MM.1S (cell line): ENCODE measurements around the gene MAPK7.

Experiments used
- DNase-seq: peaks from one replicate; pipeline ENCODE4 v3.0.0-alpha.2; 2015
- H2AFZ ChIP-seq: fragments of 300-600 bp; sonication (generic); 2 replicates; pipeline ENCODE4 v1.6.0; 2016; ENCODE audit warnings: antibody characterized with exemption, low read length
- H3F3A ChIP-seq: fragments of 300-600 bp; sonication (generic); 2 replicates; pipeline ENCODE4 v1.6.1; 2016; ENCODE audit warnings: mild to moderate bottlenecking, antibody characterized with exemption, low read length, moderate library complexity, mixed read lengths; ENCODE audit not compliant: insufficient read depth
- H3K27ac ChIP-seq: fragments of 300-600 bp; sonication (generic); 2 replicates; pipeline ENCODE4 v1.5.1; 2016; ENCODE audit warnings: mild to moderate bottlenecking, low read length
- H3K27me3 ChIP-seq: fragments of 300-600 bp; sonication (generic); replicated peaks from 2 replicates; pipeline ENCODE4 v1.6.0; 2016; ENCODE audit warnings: low read length; ENCODE audit not compliant: insufficient read depth
- H3K36me3 ChIP-seq: fragments of 300-600 bp; sonication (generic); replicated peaks from 2 replicates; pipeline ENCODE4 v1.6.1; 2016; ENCODE audit warnings: mild to moderate bottlenecking, low read length, mixed read lengths; ENCODE audit not compliant: insufficient read depth
- H3K4me1 ChIP-seq: fragments of 300-600 bp; sonication (generic); 2 replicates; pipeline ENCODE4 v1.6.1; 2016; ENCODE audit warnings: low read length, mixed read lengths
- H3K4me2 ChIP-seq: fragments of 300-600 bp; sonication (generic); 2 replicates; pipeline ENCODE4 v1.6.0; 2016; ENCODE audit warnings: low read depth, low read length
- H3K4me3 ChIP-seq: fragments of 300-600 bp; sonication (generic); 2 replicates; pipeline ENCODE4 v1.5.1; 2016; ENCODE audit warnings: low read length, mixed read lengths
- H3K79me2 ChIP-seq: fragments of 300-600 bp; sonication (generic); 2 replicates; pipeline ENCODE4 v1.6.1; 2016; ENCODE audit warnings: mixed run types, low read length, mixed read lengths
- H3K9ac ChIP-seq: fragments of 300-600 bp; sonication (generic); 2 replicates; pipeline ENCODE4 v1.6.1; 2016; ENCODE audit warnings: low read length, mixed read lengths
- H3K9me2 ChIP-seq: fragments of 300-600 bp; sonication (generic); replicated peaks from 2 replicates; pipeline ENCODE4 v1.6.1; 2016; ENCODE audit warnings: mild to moderate bottlenecking, low read length, mixed read lengths; ENCODE audit not compliant: insufficient read depth
- H3K9me3 ChIP-seq: fragments of 300-600 bp; sonication (generic); replicated peaks from 2 replicates; pipeline ENCODE4 v1.6.1; 2016; ENCODE audit warnings: mild to moderate bottlenecking, low read length, mixed read lengths; ENCODE audit not compliant: insufficient read depth
- H4K20me1 ChIP-seq: fragments of 300-600 bp; sonication (generic); 2 replicates; pipeline ENCODE4 v1.6.1; 2016; ENCODE audit warnings: mild to moderate bottlenecking, low read length, moderate library complexity, mixed read lengths; ENCODE audit not compliant: insufficient read depth
- EZH2 ChIP-seq: fragments of 300-600 bp; sonication (generic); optimal IDR thresholded peaks from 2 replicates; pipeline ENCODE3; 2017; ENCODE audit warnings: low read depth, mild to moderate bottlenecking, antibody characterized with exemption, low read length, mixed read lengths
- EZH2phosphoT487 ChIP-seq: fragments of 300-600 bp; sonication (generic); IDR thresholded peaks from 2 replicates; pipeline ENCODE4 v1.6.1; 2018; ENCODE audit warnings: antibody characterized with exemption, low read length
- TF ChIP-seq, protein P1 (sequence below): fragments of 300-600 bp; sonication (generic); IDR thresholded peaks from 2 replicates; pipeline ENCODE4 v1.5.1; 2016; ENCODE audit warnings: antibody characterized with exemption, low read length, mixed read lengths

MAPK7 gene

DNA sequence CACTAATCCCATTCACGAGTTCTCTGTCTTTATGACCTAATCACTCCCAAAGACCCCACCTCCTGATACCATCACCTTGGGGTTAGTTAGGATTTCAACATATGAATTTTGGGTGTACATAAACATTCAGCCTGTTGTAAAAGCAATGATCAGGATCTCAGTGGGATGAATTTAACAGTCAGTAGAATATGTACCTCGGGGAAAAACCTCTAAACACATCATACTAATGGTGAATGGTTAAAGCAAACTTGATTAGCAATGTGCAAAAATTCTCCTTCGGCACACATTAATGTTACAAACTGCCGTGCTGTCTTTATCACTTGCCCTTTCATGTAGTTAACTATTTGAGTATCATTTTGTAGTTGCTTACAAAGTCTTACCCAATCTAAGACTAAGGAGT lies 42.9 kb downstream of the MAPK7 start:
- no peaks in the 10 kb centered on the region for H4K20me1 ChIP-seq
- H3K36me3 ChIP-seq, result no peaks in the 10 kb centered on the region
- H3K4me3 ChIP-seq, result no peak overlapping the region
- 0 out of 2 replicates have a peak, but pooled peaks cover 6% of the 10 kb centered on the region for H3F3A ChIP-seq
- no peak overlapping the region for H3K27ac ChIP-seq
- H3K4me1 ChIP-seq, result peaks cover 21% of the 10 kb centered on the region
- no peak for DNase-seq
- TF ChIP-seq, protein P1, sequence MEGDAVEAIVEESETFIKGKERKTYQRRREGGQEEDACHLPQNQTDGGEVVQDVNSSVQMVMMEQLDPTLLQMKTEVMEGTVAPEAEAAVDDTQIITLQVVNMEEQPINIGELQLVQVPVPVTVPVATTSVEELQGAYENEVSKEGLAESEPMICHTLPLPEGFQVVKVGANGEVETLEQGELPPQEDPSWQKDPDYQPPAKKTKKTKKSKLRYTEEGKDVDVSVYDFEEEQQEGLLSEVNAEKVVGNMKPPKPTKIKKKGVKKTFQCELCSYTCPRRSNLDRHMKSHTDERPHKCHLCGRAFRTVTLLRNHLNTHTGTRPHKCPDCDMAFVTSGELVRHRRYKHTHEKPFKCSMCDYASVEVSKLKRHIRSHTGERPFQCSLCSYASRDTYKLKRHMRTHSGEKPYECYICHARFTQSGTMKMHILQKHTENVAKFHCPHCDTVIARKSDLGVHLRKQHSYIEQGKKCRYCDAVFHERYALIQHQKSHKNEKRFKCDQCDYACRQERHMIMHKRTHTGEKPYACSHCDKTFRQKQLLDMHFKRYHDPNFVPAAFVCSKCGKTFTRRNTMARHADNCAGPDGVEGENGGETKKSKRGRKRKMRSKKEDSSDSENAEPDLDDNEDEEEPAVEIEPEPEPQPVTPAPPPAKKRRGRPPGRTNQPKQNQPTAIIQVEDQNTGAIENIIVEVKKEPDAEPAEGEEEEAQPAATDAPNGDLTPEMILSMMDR, result no peak
- no peak for TF ChIP-seq EZH2
- TF ChIP-seq EZH2phosphoT487, result no peak
- no peak overlapping the region for H3K4me2 ChIP-seq
- H3K79me2 ChIP-seq, result no peaks in the 10 kb centered on the region
- H3K9me2 ChIP-seq, result no peaks in the 10 kb centered on the region
- no peak overlapping the region for H3K9ac ChIP-seq
- no peaks in the 10 kb centered on the region for H3K9me3 ChIP-seq
- no peaks in the 10 kb centered on the region for H3K27me3 ChIP-seq
- no peak overlapping the region for H2AFZ ChIP-seq

GRCh38 chr17:19421926-19422325 lies 43.6 kb downstream of the MAPK7 start:
- H3K9me2 ChIP-seq, result no peaks in the 10 kb centered on the region
- H3K4me2 ChIP-seq, result no peak overlapping the region
- no peak for DNase-seq

DNA sequence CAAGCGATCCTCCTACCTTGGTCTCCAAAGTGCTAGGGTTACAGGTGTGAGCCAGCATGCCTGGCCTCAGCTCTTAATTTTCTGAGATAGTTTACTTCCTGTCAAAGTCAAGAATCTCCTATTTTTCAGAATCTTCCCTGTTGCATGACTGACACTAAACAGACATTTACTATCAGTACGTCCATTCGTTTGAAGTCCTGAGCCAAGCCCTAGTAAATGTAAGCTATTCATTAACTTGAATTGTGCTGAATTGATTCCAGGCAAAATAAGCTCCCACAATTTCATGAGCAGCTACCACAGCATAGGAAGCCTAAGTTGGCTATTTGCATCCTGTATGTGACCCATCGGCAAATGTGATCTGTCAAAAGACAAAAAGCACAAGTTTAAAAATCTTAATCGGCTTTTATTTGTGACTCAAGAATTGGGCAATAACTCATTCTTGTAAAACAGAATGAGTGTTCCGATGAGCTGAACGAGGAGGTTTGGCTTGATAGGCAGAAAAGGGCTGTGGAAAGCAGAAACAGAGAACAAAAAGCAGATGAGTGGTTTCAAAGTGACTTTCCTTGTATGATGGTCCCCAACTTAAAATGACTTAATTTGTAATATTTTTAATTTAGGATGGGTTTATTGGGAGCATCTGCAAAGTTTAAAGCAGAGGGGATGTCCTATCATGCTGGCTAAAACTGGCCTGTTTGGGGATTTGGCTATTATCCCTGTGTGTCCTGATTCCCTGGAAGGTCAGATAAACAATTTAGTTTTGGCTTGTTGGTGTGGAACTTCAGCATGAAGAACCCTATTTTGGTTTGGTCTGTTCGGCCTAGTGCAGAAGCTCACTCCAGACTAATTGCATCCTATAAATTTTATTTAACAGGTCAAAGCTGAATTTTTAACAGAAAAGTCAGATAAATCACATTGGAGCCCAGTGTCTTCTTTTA lies 46.9 kb downstream of the MAPK7 start:
- H3K9ac ChIP-seq, result no peak overlapping the region
- no peak overlapping the region for H2AFZ ChIP-seq
- no peaks in the 10 kb centered on the region for H3K36me3 ChIP-seq
- H4K20me1 ChIP-seq, result no peaks in the 10 kb centered on the region
- H3K4me2 ChIP-seq, result no peak overlapping the region
- H3F3A ChIP-seq, result no peaks in the 10 kb centered on the region
- H3K4me1 ChIP-seq, result no peaks in the 10 kb centered on the region
- H3K27ac ChIP-seq, result no peak overlapping the region
- H3K27me3 ChIP-seq, result no peaks in the 10 kb centered on the region
- H3K9me3 ChIP-seq, result no peaks in the 10 kb centered on the region
- DNase-seq, result no peak
- no peak for TF ChIP-seq EZH2
- no peak for TF ChIP-seq EZH2phosphoT487
- TF ChIP-seq, protein P1, result no peak
- no peaks in the 10 kb centered on the region for H3K9me2 ChIP-seq
- H3K4me3 ChIP-seq, result no peak overlapping the region
- no peaks in the 10 kb centered on the region for H3K79me2 ChIP-seq

More at GRCh38 chr17:19421926-19422325, 43.6 kb downstream of the MAPK7 start:
- H3K79me2 ChIP-seq, result no peaks in the 10 kb centered on the region
- no peaks in the 10 kb centered on the region for H3K36me3 ChIP-seq
- 0 out of 2 replicates have a peak, but pooled peaks cover 6% of the 10 kb centered on the region for H3F3A ChIP-seq
- H2AFZ ChIP-seq, result no peak overlapping the region
- H3K9ac ChIP-seq, result no peak overlapping the region
- no peaks in the 10 kb centered on the region for H3K27me3 ChIP-seq
- no peak overlapping the region for H3K27ac ChIP-seq
- no peaks in the 10 kb centered on the region for H3K9me3 ChIP-seq
- peaks cover 21% of the 10 kb centered on the region for H3K4me1 ChIP-seq
- H4K20me1 ChIP-seq, result no peaks in the 10 kb centered on the region
- TF ChIP-seq EZH2phosphoT487, result no peak
- no peak for TF ChIP-seq EZH2
- TF ChIP-seq, protein P1, result no peak
- H3K4me3 ChIP-seq, result no peak overlapping the region
